Myocyte (in vitro differentiated cells): Measurements from ENCODE around the gene SCNN1G. TPM values are rescaled to one million over a fixed set of nuclear protein-coding genes. Genes with fewer than 3 reads are reported as not detected.

Experiments used
- DNase-seq: peaks from one replicate; pipeline ENCODE4 v3.0.0-alpha.2; 2012; ENCODE audit warnings: low read depth
- total RNA-seq: library from RNA; depleted of rRNA; stranded (reverse); fragments of >200 nt; gene quantifications from 2 replicates; pipeline ENCODE4 v1.2.3, GENCODE V29; 2014

SCNN1G gene
- total RNA-seq, 1 donor from 2014 or later = not detected

DNA sequence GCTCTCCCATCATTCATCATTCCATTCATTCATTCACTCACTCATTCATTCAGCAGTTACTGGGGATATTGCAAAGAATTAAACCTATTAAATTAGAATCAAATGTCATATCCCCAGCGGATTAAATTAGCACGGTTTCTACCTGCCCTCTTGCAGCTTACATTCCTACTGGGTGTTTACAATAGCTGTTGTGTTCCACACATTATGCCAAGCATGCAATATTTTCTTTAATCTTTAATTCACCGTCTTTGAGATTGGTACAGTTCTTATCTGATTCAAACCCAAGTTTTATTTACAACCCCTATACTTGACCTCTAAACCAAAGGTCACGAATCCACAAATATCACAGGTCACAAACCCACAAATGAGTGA, 32.6 kb upstream of the SCNN1G start:
- no peak for DNase-seq

DNA sequence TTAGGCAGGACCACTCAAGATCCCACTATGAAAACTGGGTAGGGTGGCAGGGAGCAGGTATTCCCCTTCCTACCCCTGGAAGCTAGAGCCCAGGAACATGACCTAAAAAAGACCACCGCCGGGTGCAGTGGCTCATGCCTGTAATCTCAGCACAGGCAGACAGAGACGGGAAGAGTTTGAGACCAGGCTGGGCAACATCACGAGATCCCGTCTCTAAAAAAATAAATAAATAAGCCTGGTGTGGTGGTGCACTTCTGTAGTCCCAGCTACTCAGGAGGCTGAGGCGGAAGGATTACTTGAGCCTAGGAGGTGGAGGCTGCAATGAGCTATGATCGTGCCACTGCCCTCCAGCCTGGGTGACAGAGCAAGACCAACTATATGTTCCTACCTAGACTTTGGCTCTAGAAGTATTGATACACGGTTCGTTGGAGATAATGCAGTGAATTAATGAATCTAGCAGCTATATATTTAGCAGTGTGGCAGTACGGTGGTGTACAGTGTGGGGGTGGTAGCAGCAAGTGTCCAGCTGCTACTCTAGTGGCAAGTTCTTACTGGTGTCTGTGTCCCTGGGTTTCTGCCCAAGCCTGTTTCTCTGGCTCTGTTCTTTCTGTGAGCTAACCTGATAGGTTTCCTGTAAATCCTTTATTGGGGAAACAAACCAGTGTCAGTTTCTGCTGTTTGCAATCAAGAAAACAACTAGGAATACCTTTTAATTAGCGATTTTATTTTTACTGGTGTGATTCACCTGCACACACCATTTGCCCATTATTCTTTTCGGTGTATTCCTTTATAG, 30.0 kb upstream of the SCNN1G start:
- DNase-seq = no peak

DNA sequence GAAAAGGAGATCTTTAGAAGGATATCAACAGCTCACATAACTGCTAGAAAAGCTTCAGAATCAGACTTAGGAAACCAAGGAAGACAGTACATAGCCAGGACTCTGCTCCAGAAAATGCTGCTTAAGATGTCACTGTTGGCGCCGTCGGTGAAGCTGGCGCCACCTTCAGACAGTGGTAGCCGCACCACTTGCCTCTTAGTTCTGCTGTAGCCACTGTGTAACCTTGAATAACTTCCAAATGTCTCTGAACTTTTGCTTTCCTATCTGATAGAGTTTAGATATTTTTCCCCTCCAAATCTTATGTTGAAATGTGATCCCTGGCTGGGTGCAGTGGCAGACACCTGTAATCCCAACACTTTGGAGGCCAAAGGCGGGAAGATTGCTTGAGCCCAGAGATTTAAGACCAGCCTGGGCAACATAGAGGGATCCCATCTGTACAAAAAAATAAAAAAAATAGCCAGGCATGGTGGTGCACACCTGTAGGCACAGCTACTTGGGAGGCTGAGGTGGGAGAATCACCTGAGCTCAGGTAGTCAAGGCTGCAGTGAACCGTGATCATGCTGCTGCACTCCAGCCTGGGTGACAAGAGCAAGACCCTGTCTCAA, 27.0 kb upstream of the SCNN1G start:
- no peak for DNase-seq

DNA sequence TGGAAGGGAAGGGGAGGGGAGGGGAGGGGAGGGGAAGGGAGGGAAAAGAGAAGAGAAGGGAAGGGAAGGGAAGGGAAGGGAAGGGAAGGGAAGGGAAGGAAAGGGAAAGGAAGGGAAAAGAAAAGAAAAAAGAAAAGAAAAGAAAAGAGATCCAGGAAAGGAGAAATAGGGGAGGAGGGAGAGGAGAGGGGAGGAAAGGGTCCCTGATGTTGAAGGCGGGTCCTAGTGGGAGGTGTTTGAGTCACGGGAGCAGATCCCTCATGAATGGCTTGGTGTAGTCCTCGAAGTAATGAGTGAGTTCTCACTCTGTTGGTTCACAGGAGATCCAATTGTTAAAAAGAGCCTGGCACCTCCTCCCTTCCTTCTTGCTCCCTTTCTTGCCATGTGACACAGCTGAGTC, 26.4 kb upstream of the SCNN1G start:
- DNase-seq = no peak

DNA sequence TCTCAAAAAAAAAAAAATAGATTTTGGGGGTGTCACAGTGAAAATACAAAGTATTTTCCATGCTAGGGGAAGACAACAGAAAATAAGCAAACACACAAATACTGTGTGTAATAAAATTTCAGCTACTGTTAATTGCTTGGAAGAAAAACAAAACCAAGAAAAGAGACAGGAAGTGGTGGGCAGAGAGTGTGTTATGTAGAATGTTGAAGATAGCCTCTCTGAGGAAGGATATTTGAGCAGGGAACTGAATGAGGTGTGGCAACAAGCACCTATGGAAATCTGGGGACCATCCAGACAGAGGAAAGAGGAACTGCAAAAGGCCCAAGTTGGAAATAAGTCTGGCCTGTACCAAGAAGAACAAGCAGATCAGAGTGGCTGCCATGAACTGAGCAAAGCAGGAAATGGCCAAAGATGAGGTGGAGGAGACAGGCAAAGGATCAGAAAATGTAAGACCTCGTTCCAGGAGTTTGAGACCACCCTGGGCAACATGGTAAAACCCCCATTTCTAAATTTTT, 25.5 kb upstream of the SCNN1G start:
- DNase-seq = no peak

DNA sequence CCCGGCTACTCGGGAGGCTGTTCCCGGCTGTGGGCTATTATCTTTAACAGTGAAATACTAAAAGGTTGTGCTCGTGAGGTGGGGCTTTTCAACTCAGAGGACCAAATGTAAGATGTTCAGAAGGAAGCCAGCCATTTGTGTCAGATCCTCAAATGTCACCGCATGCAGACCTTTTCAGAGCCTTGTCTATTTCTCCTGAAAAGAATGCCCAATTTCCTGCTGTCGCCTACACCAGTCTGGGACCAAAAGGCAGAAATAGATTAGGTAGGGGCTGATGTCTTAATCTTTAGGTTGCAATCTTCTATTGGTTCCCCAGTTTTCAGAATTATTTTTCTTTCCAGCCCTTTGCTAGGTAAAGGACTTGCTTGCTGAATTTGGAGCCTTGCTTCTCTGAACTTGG, 24.4 kb upstream of the SCNN1G start:
- no peak for DNase-seq

DNA sequence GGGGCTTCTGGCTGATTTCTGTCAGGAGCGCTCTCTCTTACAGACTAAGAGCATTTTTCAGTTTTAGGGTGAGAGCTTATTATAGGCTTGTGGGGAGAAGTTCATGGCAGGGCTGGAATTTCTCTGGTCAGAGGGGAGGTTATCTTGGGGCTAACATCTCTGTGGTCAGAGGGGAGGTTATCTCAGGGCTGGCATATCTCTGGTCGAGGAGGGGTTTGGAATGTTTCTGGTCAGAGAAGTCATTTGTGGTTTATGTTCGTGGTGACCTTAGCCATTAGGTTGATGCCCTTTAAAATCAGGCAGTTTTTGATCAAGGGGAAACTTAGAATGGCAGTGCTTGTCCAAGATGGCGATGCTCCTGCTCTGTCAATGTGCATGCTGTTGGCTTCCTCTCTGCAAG, 22.5 kb upstream of the SCNN1G start:
- peak; percentile 59 for DNase-seq

DNA sequence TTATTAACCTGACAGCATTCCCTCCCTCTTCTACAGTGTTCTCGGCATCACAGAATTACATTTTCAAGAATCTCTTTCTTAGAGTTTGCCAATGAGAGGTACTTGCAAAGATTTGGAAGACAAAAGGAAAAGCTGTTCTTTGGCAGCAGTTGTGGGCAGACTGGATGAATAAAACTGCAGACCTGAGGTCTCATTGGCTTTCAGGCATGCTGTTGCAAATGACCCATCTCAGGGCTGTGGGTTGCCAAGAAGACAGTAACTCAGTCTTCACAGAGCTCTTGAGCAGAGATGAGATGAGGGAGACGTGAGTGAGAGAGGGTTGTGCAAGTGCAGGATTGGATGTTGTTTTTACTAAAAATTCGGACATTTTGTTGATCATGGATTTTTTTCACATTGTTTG, 22.0 kb upstream of the SCNN1G start:
- DNase-seq = peak; percentile 32

DNA sequence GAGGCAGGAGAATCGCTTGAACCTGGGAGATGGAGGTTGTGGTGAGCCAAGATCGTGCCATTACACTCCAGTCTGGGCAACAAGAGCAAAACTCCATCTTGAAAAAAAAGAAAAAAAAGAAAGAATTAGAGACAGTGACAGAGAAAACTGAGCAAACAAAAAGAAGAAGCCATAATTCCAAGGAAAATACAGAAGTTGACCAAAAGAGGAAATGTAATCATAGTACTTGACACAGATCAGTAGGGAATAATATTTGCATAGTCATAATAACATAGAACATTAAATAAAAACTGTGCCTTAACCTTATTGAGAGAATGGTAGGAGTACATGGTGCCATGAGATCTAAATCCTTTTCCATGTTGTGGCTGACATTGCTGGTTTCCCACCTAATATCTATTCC, 18.6 kb upstream of the SCNN1G start:
- no peak for DNase-seq

DNA sequence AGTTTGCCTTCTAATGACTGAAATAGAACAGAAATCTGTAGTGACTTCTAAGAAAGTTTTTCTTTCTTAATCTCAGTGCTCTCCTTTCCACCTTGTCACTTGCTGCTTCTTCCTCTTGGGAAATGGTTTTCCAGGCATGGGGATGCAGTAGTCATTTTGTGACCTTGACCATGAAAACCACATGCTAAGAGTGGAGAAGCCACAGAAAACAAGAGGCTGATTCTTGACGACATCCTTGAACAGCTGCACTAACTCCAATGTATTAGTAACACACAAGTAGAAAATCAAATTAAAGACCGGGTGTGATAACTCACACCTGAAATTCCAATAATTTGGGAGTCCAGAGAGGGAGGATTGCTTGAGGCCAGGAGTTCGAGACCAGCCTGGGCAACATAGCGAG, 17.8 kb upstream of the SCNN1G start:
- DNase-seq = peak; percentile 72

DNA sequence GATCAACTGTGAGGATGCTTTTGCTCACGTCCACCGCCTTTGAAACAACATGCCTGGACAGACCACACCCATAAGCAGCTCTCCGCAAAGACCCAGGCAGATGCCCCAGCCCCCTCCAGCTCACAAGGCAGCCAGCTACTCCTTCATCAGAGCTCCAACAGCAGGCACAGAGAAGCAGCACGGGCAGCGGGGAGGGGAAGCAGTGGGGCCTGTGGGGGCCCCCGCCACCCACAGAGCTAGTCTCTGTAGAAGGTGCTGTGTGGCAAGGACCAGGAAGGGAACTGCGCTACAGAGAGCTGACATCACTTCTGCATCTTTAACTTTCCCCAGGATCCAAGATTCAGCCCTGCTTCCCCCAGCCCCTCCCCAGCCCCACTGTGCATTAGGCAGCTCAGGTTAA, 10.0 kb upstream of the SCNN1G start:
- no peak for DNase-seq

DNA sequence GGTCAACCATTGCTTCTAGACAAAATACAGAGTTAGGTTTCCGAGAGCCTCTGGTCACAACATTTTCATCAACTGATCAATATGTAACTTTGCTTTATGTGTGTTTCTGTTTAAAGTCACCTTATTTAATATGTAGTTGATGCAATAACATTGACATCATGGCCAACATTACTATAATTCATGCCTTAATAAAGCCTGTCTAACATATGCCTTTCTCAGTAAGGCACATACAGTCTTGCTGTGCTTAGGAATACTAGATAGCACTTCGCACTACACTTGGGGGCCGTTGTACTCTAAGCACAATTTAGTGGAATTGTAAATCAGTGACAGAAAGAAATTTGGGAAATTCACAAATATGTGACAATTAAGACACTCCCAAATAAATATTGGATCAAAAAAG, 9.6 kb upstream of the SCNN1G start:
- DNase-seq = no peak

DNA sequence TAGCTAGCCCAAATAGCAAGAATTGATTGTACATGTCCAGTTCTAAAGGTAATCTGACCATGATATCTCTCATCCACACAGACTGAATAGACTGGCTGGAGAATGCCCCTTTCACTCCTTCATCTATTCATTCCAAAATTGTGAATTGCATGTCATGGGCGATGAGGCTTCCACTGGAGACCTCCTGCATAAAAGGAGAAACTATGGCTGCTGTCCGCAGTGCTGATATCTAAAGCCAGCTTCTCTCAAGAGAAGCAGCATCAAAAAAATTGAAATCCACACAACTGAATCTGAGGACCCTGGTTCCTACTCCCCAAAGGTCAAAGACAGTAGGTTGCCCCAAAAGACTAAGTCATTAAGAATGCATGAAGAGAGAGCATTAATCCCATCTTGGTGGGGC, 7.9 kb upstream of the SCNN1G start:
- DNase-seq = peak; percentile 37

DNA sequence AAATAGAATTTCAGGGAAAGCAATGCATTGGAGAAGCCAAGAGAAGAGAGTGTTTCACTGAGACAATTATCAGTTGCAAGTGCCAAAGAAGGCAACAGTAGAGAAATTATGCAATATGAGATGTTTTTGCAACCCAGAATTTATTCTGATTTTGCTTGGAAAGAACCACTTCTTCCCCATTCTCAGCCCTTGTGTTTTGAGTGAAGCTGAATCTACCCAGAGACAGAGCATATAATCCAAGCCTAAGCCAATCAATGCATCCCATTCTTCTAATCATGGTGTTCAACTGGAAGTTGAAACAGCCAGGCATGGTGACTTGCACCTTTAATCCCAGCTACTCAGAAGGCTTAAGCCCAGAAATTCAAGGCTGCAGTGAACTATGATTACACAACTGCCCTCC, 6.9 kb upstream of the SCNN1G start:
- no peak for DNase-seq

DNA sequence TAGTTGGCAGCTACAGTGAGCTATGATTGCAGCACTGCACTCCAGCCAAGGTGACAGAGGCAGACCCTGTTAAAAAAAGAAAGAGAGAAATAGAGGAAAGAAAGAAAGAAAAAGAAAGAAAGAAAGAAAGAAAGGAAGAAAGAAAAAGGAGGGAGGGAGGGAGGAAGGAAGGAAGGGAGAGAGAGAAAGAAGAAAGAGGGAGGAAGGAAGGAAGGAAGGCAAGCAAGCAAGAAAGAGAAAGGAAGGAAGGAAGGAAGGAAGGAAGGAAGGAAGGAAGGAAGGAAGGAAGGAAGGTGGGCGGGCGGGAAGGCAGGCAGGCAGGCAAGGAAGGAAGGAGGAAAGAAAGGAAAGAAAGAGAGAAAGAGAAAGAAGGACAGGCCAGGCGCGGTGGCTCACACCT, 1.0 kb upstream of the SCNN1G start:
- DNase-seq = no peak

DNA sequence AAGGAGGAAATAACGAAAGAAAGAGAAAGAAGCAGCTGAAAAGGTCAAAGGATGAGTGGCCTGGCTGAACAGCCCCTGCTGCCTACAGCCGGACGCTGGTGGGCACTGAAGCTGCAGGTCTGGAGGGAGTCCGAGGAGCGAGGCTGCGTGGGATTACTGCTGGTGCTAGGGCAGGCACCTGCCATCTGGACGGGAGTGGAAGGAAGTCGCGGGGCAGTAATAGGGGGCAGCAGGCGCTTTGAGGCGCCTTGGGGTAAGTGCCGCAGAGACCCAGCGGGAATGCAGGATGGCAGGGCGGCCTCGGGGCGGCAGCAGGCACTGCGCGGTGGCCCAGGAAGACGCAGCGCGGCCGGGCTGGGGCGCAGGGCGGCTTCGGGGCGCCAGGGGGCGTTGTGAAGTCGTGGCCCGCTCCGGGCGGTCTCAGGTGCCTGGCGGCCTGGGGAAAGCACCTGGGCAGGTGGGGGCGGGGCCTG, 303 bp upstream of the SCNN1G start:
- DNase-seq = no peak

DNA sequence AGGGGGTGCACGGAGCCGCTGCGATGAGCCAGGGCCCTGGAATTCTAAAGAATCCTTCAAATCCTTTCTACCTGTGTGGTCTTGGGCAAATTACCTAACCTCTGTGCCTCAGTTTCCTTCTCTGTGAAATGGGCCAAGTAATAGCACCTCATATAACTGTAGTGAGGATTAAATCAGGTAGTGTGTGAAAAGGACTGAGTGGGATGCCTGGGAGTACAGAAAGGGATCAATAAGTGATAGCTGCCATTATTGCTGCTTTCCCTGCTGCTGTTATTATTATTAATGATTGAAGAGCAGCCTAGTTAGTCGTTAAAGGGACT, 958 bp downstream of the SCNN1G start:
- DNase-seq = no peak

DNA sequence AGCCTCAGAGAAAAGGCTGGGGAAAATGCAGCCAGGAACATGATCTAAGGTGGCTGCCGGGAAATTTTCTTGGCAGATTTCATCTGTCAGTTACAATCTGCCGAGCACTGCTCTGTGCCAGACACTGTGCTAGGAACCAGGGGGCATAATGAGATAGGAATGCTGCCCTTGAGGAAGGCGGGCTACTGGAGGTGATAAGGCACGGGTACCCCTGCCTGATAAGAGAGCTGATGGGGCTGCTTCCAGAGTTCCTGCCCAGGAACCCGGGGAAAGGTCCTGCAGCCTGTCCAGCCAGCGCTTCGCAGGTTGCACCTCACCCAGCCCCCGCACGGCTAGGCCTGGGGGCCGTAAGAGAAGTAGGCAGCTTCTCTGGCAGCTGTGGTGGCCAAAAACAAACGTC, 3.1 kb downstream of the SCNN1G start:
- DNase-seq = no peak

DNA sequence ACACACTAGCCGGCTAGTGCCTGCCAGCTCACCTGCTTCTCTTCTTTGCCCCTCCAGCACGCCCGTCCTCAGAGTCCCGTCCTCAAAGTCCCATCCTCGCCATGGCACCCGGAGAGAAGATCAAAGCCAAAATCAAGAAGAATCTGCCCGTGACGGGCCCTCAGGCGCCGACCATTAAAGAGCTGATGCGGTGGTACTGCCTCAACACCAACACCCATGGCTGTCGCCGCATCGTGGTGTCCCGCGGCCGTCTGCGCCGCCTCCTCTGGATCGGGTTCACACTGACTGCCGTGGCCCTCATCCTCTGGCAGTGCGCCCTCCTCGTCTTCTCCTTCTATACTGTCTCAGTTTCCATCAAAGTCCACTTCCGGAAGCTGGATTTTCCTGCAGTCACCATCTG, 3.6 kb downstream of the SCNN1G start:
- no peak for DNase-seq

DNA sequence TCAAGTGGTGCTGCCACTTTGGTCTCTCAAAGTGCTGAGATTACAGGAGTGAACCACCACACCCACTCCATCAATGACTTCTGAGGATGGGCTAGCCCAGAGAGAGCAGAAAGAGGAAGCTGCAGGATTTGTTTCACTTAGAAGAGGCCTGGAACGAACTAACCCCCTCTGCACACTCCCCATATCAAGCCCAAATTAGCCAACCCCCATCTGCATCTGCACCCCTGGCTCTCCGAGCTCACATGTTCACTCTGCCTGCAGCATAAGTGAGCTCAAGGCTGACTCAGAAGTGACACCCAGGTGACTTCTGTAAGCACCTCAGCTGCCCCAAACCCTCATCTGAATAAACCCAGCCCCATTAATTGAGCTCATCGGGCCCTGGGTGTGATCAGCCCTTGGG, 4.8 kb downstream of the SCNN1G start:
- no peak for DNase-seq

DNA sequence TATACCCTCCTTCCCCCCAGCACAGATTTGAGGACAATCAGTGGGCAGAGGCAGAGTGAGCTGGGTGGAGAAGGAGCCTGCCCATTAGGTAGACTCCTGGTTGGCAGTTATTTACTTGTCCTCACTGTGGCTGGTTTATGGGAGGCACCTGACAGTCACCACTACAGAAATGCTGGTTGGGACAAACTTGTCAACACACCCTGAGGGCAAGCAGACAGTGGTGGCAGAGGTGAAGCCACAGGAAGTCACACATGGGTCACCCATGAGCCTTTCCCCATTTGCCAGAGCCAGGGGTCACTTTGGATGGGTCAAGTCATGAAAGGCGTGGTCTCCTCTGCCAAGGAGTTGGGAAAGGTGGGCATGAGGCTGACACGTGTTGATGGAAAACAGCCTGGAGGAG, 6.4 kb downstream of the SCNN1G start:
- DNase-seq = no peak

DNA sequence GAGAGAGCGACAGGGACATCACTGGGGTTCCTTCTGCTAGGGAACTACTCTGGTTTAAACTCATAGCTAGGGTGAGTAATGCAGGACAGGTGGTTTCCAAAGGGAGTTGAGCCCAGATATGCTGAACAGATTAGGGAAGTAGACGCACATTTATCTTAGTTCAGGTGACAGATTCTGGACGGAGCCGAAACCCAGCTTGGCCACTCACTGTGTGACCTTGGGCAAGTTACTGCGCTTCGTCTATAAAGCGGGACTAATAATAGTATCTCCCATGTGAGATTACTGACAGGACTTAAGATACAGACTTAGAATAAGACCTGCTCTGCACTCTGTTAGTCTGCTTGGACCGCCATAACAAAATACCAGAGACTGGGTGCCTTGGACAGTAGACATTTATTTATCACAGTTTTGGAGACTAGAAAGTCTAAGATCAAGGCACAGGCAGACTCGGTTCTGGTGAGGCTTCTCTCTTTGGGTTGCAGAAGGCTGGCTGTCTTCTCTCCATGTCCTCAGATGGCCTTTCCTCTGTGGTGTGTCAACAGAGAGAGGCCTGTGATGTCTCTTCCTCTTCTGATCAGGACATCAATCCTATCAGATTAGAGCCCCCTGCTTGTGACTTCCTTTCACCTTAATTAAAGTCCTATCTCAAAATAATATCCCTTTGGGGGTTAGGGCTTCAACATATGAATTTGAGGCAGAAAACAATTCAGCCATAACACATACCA, 12.1 kb downstream of the SCNN1G start:
- no peak for DNase-seq
